H9 (cell line): ENCODE measurements around the gene ATP11B. TPM values are rescaled to one million over a fixed set of nuclear protein-coding genes. Genes with fewer than 3 reads are reported as not detected.
A peak's percentile ranks its signal among the peaks of the same experiment; 100 is the strongest.

ENCODE experiments used
- DNase-seq: peaks from one replicate; pipeline ENCODE4 v3.0.0-alpha.2; 2017
- H2AFZ ChIP-seq: one replicate; pipeline ENCODE4 v1.6.1; 2013; ENCODE audit warnings: mild to moderate bottlenecking, low read length, control low read depth, moderate library complexity
- H2AK5ac ChIP-seq: 2 replicates; pipeline ENCODE4 v1.6.1; 2013; ENCODE audit warnings: low read length, control low read depth, mixed read lengths; ENCODE audit not compliant: insufficient read length
- H2BK120ac ChIP-seq: one replicate; pipeline ENCODE4 v1.6.1; 2013; ENCODE audit warnings: low read depth, mild to moderate bottlenecking, low read length, control low read depth, inconsistent platforms; ENCODE audit not compliant: poor library complexity, severe bottlenecking
- H2BK12ac ChIP-seq: 2 replicates; pipeline ENCODE4 v1.6.1; 2013; ENCODE audit warnings: low read length, control low read depth, mixed read lengths, low read depth; ENCODE audit not compliant: insufficient read length
- H2BK15ac ChIP-seq: 2 replicates; pipeline ENCODE4 v1.6.1; 2013; ENCODE audit warnings: low read depth, low read length, control low read depth
- H2BK20ac ChIP-seq: one replicate; pipeline ENCODE4 v1.6.1; 2013; ENCODE audit warnings: low read depth, mild to moderate bottlenecking, low read length, control low read depth, inconsistent platforms; ENCODE audit not compliant: poor library complexity, severe bottlenecking
- H2BK5ac ChIP-seq: 2 replicates; pipeline ENCODE4 v1.6.1; 2013; ENCODE audit warnings: low read length, control low read depth, mixed read lengths; ENCODE audit not compliant: insufficient read length
- H3K14ac ChIP-seq: 2 replicates; pipeline ENCODE4 v1.6.1; 2013; ENCODE audit warnings: low read length, control low read depth; ENCODE audit not compliant: insufficient read depth
- H3K18ac ChIP-seq: 2 replicates; pipeline ENCODE4 v1.6.1; 2013; ENCODE audit warnings: low read depth, mild to moderate bottlenecking, mixed read lengths, low read length, control low read depth; ENCODE audit not compliant: insufficient read length
- H3K23ac ChIP-seq: 2 replicates; pipeline ENCODE4 v1.6.1; 2013; ENCODE audit warnings: low read length, control low read depth, mixed read lengths, low read depth; ENCODE audit not compliant: insufficient read length
- H3K23me2 ChIP-seq: 2 replicates; pipeline ENCODE4 v1.6.1; 2013; ENCODE audit warnings: low read depth, mild to moderate bottlenecking, mixed read lengths, low read length, control low read depth; ENCODE audit not compliant: insufficient read length, poor library complexity, severe bottlenecking
- H3K27ac ChIP-seq: 2 replicates; pipeline ENCODE4 v1.5.1; 2013; ENCODE audit warnings: low read length, control low read depth, mixed read lengths, low read depth; ENCODE audit not compliant: insufficient read length
- H3K27me3 ChIP-seq: 2 replicates; pipeline ENCODE4 v1.6.1; 2013; ENCODE audit warnings: low read length, control low read depth, inconsistent platforms; ENCODE audit not compliant: insufficient read depth
- H3K4ac ChIP-seq: 2 replicates; pipeline ENCODE4 v1.6.1; 2013; ENCODE audit warnings: low read depth, mild to moderate bottlenecking, control low read depth, inconsistent platforms, low read length, moderate library complexity
- H3K4me1 ChIP-seq: 2 replicates; pipeline ENCODE4 v1.6.1; 2013; ENCODE audit warnings: low read length, control low read depth, inconsistent platforms; ENCODE audit not compliant: insufficient read depth
- H3K4me2 ChIP-seq: 2 replicates; pipeline ENCODE4 v1.6.1; 2013; ENCODE audit warnings: low read length, control low read depth, mixed read lengths; ENCODE audit not compliant: insufficient read length, insufficient read depth
- H3K56ac ChIP-seq: 2 replicates; pipeline ENCODE4 v1.6.1; 2013; ENCODE audit warnings: low read depth, mild to moderate bottlenecking, mixed read lengths, low read length, control low read depth; ENCODE audit not compliant: insufficient read length
- H3K79me1 ChIP-seq: 2 replicates; pipeline ENCODE4 v1.6.1; 2013; ENCODE audit warnings: low read depth, mild to moderate bottlenecking, moderate library complexity, low read length, control low read depth, inconsistent platforms; ENCODE audit not compliant: insufficient read depth, poor library complexity, severe bottlenecking
- H3K79me2 ChIP-seq: 2 replicates; pipeline ENCODE4 v1.6.1; 2013; ENCODE audit warnings: low read length, control low read depth, inconsistent platforms; ENCODE audit not compliant: insufficient read depth
- H3K9ac ChIP-seq: 2 replicates; pipeline ENCODE4 v1.6.1; 2013; ENCODE audit warnings: low read length, control low read depth, mixed read lengths; ENCODE audit not compliant: insufficient read length; ENCODE audit errors: extremely low read depth
- H3K9me3 ChIP-seq: one replicate; pipeline ENCODE4 v1.6.1; 2013; ENCODE audit warnings: low read depth, low read length, inconsistent platforms; ENCODE audit not compliant: control insufficient read depth
- H3T11ph ChIP-seq: one replicate; pipeline ENCODE4 v1.6.1; 2013; ENCODE audit warnings: mild to moderate bottlenecking, low read length, control low read depth, inconsistent platforms
- H4K20me1 ChIP-seq: one replicate; pipeline ENCODE4 v1.6.1; 2013; ENCODE audit not compliant: control insufficient read depth, insufficient read length, insufficient read depth
- H4K5ac ChIP-seq: 2 replicates; pipeline ENCODE4 v1.6.1; 2013; ENCODE audit warnings: low read depth, mild to moderate bottlenecking, mixed read lengths, low read length, control low read depth; ENCODE audit not compliant: insufficient read length
- H4K8ac ChIP-seq: replicated peaks from 2 replicates; pipeline ENCODE4 v1.6.1; 2013; ENCODE audit warnings: low read length, control low read depth, mixed read lengths, low read depth; ENCODE audit not compliant: insufficient read length
- H4K91ac ChIP-seq: 2 replicates; pipeline ENCODE4 v1.6.1; 2013; ENCODE audit warnings: low read depth, mild to moderate bottlenecking, moderate library complexity, mixed read lengths, low read length, control low read depth; ENCODE audit not compliant: insufficient read length
- H3K27ac Mint-ChIP-seq, 3 experiments: 2 replicates in 2 of 3; 3 replicates in 1 of 3; pipeline ENCODE4 v1.8.0; 2020 to 2021; ENCODE audit warnings: mixed read lengths in 3 of 3, mild to moderate bottlenecking in 1 of 3, moderate library complexity in 1 of 3
- H3K27me3 Mint-ChIP-seq: 2 replicates; pipeline ENCODE4 v1.8.0; 2021; ENCODE audit warnings: low read depth, mild to moderate bottlenecking, moderate library complexity, mixed read lengths
- H3K36me3 Mint-ChIP-seq, 3 experiments: 2 replicates in 2 of 3; 3 replicates in 1 of 3; pipeline ENCODE4 v1.8.0; 2020 to 2021; ENCODE audit warnings: low read depth in 3 of 3, mixed read lengths in 3 of 3; ENCODE audit not compliant: insufficient read depth in 1 of 3
- H3K4me1 Mint-ChIP-seq, 2 experiments: 2 replicates each; pipeline ENCODE4 v1.8.0; 2020; ENCODE audit warnings: mixed read lengths in 2 of 2
- H3K4me3 Mint-ChIP-seq, 2 experiments: 2 replicates in 1 of 2; 3 replicates in 1 of 2; pipeline ENCODE4 v1.8.0; 2020 to 2021; ENCODE audit warnings: mild to moderate bottlenecking in 2 of 2, mixed read lengths in 2 of 2, moderate library complexity in 1 of 2
- H3K9me3 Mint-ChIP-seq, 2 experiments: 2 replicates in 1 of 2; 3 replicates in 1 of 2; pipeline ENCODE4 v1.8.0; 2020; ENCODE audit warnings: mild to moderate bottlenecking in 2 of 2, mixed read lengths in 2 of 2, moderate library complexity in 1 of 2
- CTCF ChIP-seq: fragments of 200-600 bp; sonication (generic); conservative IDR thresholded peaks from 3 replicates; pipeline ENCODE4 v1.8.0; 2021; ENCODE audit warnings: antibody characterized with exemption, mild to moderate bottlenecking
- WGBS: extraction: QIAGEN DNeasy Blood & Tissue Kit; methylation state at CpG from one replicate; pipeline ENCODE4 v1.1.7; 2013; ENCODE audit warnings: missing lambda C conversion rate, low lambda C conversion rate, mixed read lengths; ENCODE audit not compliant: insufficient read length; ENCODE audit errors: extremely low coverage; 5-methylcytosine and 5-hydroxymethylcytosine counted together
- total RNA-seq: library from RNA; stranded (reverse); gene quantifications from 2 replicates; pipeline ENCODE4 v1.2.1, GENCODE V29; 2021

The ATP11B gene
- total RNA-seq, 1 experiment from 2014 or later: 30.0 TPM

GRCh38 chr3:182949688-182950087 is 156.4 kb downstream of the ATP11B start:
- no peak for DNase-seq
- peak overlapping the region in 2 of 3 experiments; percentile 6 to 19; a peak in 1 of 7 replicates for H3K27ac Mint-ChIP-seq
- no peaks in the 10 kb centered on the region for H3K79me1 ChIP-seq
- no peak overlapping the region for H2BK15ac ChIP-seq
- no peaks in the 10 kb centered on the region for H3K23me2 ChIP-seq
- no peak overlapping the region for H2BK5ac ChIP-seq
- no peak overlapping the region for H2BK20ac ChIP-seq
- H3K79me2 ChIP-seq: no peaks in the 10 kb centered on the region
- H3K4me1 ChIP-seq: no peaks in the 10 kb centered on the region; the same call in 1 of the 2 replicates
- no peak overlapping the region for H3K23ac ChIP-seq
- no peak overlapping the region for H3K27ac ChIP-seq
- no peak for TF ChIP-seq CTCF
- H3K4me1 Mint-ChIP-seq: peaks cover 13 to 14% of the 10 kb centered on the region in 2 experiments
- no peak overlapping the region for H2AFZ ChIP-seq
- no peak overlapping the region for H3K4me3 Mint-ChIP-seq
- WGBS: no CpG with 5 or more reads among the region's 1 CpG
- no peak overlapping the region for H3K9ac ChIP-seq
- H4K20me1 ChIP-seq: no peaks in the 10 kb centered on the region
- no peak overlapping the region for H2AK5ac ChIP-seq
- H3K4me2 ChIP-seq: no peak overlapping the region
- no peak overlapping the region for H3K56ac ChIP-seq
- no peak overlapping the region for H4K8ac ChIP-seq
- H3K27me3 Mint-ChIP-seq: no peaks in the 10 kb centered on the region
- H3K4ac ChIP-seq: no peak overlapping the region
- no peak overlapping the region for H3T11ph ChIP-seq
- peaks cover 32 to 64% (median 55%) of the 10 kb centered on the region in 3 experiments for H3K36me3 Mint-ChIP-seq
- H3K9me3 Mint-ChIP-seq: peaks cover 5 to 9% of the 10 kb centered on the region in 2 experiments; a peak in 3 of 5 replicates
- H3K9me3 ChIP-seq: no peaks in the 10 kb centered on the region
- no peak overlapping the region for H4K91ac ChIP-seq
- H3K27me3 ChIP-seq: no peaks in the 10 kb centered on the region
- H3K18ac ChIP-seq: no peak overlapping the region
- no peak overlapping the region for H4K5ac ChIP-seq
- no peak overlapping the region for H2BK12ac ChIP-seq
- no peak overlapping the region for H3K14ac ChIP-seq
- H2BK120ac ChIP-seq: no peak overlapping the region
